Endothelial cell (in vitro differentiated cells): ENCODE data around the gene UBR1. TPM values are rescaled to one million over a fixed set of nuclear protein-coding genes. Genes with fewer than 3 reads are reported as not detected.
"Not testable (repeated sequence)": the region's sequence is repeated elsewhere in the genome, so short reads cannot be mapped to it uniquely, and the experiment has no call there.

Experiments
- DNase-seq: peaks from one replicate; pipeline ENCODE4 v3.0.0; 2021; ENCODE audit warnings: low spot score
- H3K27ac Mint-ChIP-seq: one replicate; pipeline ENCODE4 v1.8.0; 2021; ENCODE audit warnings: mixed read lengths, inconsistent platforms; ENCODE audit not compliant: unreplicated experiment
- H3K27me3 Mint-ChIP-seq: one replicate; pipeline ENCODE4 v1.8.0; 2021; ENCODE audit warnings: mild to moderate bottlenecking, moderate library complexity, mixed read lengths, inconsistent platforms; ENCODE audit not compliant: unreplicated experiment
- H3K36me3 Mint-ChIP-seq: one replicate; pipeline ENCODE4 v1.8.0; 2021; ENCODE audit warnings: mild to moderate bottlenecking, low read depth, mixed read lengths, inconsistent platforms; ENCODE audit not compliant: unreplicated experiment
- H3K4me1 Mint-ChIP-seq: one replicate; pipeline ENCODE4 v1.8.0; 2021; ENCODE audit warnings: mild to moderate bottlenecking, mixed read lengths, inconsistent platforms; ENCODE audit not compliant: unreplicated experiment
- H3K4me3 Mint-ChIP-seq: one replicate; pipeline ENCODE4 v1.8.0; 2021; ENCODE audit warnings: mild to moderate bottlenecking, mixed read lengths, inconsistent platforms; ENCODE audit not compliant: unreplicated experiment
- H3K9me3 Mint-ChIP-seq: one replicate; pipeline ENCODE4 v1.8.0; 2021; ENCODE audit warnings: mixed read lengths, inconsistent platforms; ENCODE audit not compliant: unreplicated experiment
- total RNA-seq: library from RNA; stranded (reverse); fragmentation: NEBNext Ultra II Directional; extraction: Animal tissue kit (Norgen Biotek cat#: 25700); gene quantifications from one replicate; pipeline ENCODE4 v1.2.1, GENCODE V29; 2021; ENCODE audit not compliant: unreplicated experiment
- TF ChIP-seq, protein P1 (sequence below): fragments of 200-600 bp; sonication (generic); IDR thresholded peaks from one replicate; pipeline ENCODE4 v1.5.0; 2021; ENCODE audit warnings: antibody characterized with exemption; ENCODE audit not compliant: unreplicated experiment

Gene UBR1
- total RNA-seq, 1 donor from 2014 or later, result 20.8 TPM

DNA sequence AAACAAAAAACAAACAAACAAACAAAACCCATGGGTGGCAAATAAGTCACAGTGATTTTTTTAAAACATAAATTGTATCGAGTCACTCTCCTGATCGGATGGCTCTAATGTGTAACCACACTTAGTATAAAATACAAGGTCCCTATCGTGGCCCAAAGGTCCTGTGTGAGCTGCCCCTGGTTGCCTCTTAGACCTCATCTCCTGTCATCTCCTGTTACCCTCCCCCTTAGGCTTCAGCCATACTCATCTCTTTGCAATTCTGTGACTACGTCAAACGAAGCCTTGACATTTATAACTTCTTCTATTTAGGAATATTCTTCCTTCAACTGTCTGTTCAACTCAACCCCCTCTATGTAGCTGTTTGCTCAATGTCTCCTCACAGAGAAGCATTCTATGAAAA, 141.4 kb downstream of the UBR1 start:
- peaks cover 2% of the 10 kb centered on the region for H3K27me3 Mint-ChIP-seq
- TF ChIP-seq, protein P1, sequence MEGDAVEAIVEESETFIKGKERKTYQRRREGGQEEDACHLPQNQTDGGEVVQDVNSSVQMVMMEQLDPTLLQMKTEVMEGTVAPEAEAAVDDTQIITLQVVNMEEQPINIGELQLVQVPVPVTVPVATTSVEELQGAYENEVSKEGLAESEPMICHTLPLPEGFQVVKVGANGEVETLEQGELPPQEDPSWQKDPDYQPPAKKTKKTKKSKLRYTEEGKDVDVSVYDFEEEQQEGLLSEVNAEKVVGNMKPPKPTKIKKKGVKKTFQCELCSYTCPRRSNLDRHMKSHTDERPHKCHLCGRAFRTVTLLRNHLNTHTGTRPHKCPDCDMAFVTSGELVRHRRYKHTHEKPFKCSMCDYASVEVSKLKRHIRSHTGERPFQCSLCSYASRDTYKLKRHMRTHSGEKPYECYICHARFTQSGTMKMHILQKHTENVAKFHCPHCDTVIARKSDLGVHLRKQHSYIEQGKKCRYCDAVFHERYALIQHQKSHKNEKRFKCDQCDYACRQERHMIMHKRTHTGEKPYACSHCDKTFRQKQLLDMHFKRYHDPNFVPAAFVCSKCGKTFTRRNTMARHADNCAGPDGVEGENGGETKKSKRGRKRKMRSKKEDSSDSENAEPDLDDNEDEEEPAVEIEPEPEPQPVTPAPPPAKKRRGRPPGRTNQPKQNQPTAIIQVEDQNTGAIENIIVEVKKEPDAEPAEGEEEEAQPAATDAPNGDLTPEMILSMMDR, result no peak
- H3K4me3 Mint-ChIP-seq, result peak overlapping the region; percentile 16
- no peaks in the 10 kb centered on the region for H3K9me3 Mint-ChIP-seq
- no peaks in the 10 kb centered on the region for H3K4me1 Mint-ChIP-seq
- no peak overlapping the region for H3K27ac Mint-ChIP-seq
- DNase-seq, result no peak
- peaks cover 41% of the 10 kb centered on the region for H3K36me3 Mint-ChIP-seq

DNA sequence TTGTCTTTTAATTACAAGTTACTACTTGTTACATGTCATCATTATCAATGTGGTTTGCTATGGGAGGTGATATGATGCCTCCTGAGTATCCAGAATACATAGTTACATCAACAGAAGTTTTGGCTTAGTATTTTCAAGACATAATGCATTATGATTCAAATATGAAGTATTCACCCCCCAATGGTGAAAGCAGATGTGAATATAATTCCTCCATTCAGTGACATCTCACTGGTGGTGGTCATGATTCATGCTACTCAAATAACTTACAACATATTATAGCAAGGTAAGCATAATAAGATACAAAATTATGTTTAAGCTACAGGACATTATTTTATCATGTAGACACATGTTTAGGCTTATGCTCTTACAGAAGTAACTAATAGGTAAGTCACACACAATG, 150.3 kb downstream of the UBR1 start:
- H3K4me3 Mint-ChIP-seq, result no peak overlapping the region
- no peaks in the 10 kb centered on the region for H3K4me1 Mint-ChIP-seq
- H3K27ac Mint-ChIP-seq, result no peak overlapping the region
- H3K9me3 Mint-ChIP-seq, result no peaks in the 10 kb centered on the region
- no peak for DNase-seq
- H3K27me3 Mint-ChIP-seq, result peaks cover 2% of the 10 kb centered on the region
- peaks cover 44% of the 10 kb centered on the region for H3K36me3 Mint-ChIP-seq
- TF ChIP-seq, protein P1, result no peak

DNA sequence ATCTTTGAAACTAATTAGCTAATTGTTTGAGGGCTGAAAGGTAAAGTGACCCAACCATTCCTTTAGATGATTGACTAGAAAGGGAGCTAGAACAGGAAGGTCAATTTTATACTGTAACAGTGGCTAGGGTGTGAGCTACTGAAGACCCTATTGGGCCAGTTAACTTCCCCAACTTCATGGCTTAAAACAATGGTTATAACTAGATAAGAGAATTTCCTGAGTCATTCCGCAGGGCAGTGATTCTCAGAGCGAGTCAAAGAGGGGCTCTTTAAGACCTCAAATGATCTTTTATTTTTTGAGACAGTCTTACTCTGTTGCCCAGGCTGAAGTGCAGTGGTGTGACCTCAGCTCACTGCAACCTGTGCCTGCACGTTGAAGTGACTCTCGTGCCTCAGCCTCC, 151.5 kb downstream of the UBR1 start:
- DNase-seq, result no peak
- peaks cover 2% of the 10 kb centered on the region for H3K27me3 Mint-ChIP-seq
- peaks cover 36% of the 10 kb centered on the region for H3K36me3 Mint-ChIP-seq
- H3K4me1 Mint-ChIP-seq, result no peaks in the 10 kb centered on the region
- H3K27ac Mint-ChIP-seq, result no peak overlapping the region
- H3K4me3 Mint-ChIP-seq, result no peak overlapping the region
- no peaks in the 10 kb centered on the region for H3K9me3 Mint-ChIP-seq
- TF ChIP-seq, protein P1, result no peak

DNA sequence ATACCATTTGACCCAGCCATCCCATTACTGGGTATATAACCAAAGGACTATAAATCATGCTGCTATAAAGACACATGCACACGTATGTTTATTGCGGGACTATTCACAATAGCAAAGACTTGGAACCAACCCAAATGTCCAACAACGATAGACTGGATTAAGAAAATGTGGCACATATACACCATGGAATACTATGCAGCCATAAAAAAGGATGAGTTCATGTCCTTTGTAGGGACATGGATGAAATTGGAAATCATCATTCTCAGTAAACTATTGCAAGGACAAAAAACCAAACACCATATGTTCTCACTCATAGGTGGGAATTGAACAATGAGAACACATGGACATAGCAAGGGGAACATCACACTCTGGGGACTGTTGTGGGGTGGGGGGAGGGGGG, 156.9 kb downstream of the UBR1 start:
- not testable (repeated sequence) for DNase-seq, H3K4me3 Mint-ChIP-seq, H3K27ac Mint-ChIP-seq, H3K9me3 Mint-ChIP-seq, H3K4me1 Mint-ChIP-seq, H3K27me3 Mint-ChIP-seq
- H3K36me3 Mint-ChIP-seq, result peaks cover 24% of the 10 kb centered on the region

DNA sequence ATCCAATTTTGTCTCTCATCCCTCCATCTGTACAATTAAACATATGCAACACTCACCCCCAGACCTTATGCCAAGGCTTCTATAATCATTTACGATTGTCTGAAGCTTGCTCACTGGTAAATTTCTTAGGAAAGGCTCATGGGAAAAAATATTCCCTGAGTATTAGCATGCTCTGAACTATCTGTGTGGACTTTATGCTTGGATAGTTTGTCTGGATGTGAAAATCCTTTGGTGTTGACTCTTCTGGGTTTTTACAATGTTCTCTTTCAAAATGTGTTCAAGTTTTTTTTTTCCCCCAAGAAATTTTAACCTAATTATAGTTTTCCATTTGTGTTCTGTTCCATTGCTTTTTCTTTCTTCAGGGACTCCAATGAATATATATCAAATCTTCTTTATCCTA, 165.3 kb downstream of the UBR1 start:
- H3K4me1 Mint-ChIP-seq, result no peaks in the 10 kb centered on the region
- no peak for DNase-seq
- peaks cover 4% of the 10 kb centered on the region for H3K36me3 Mint-ChIP-seq
- H3K27me3 Mint-ChIP-seq, result no peaks in the 10 kb centered on the region
- no peak overlapping the region for H3K27ac Mint-ChIP-seq
- H3K4me3 Mint-ChIP-seq, result no peak overlapping the region
- TF ChIP-seq, protein P1, result no peak
- no peaks in the 10 kb centered on the region for H3K9me3 Mint-ChIP-seq

DNA sequence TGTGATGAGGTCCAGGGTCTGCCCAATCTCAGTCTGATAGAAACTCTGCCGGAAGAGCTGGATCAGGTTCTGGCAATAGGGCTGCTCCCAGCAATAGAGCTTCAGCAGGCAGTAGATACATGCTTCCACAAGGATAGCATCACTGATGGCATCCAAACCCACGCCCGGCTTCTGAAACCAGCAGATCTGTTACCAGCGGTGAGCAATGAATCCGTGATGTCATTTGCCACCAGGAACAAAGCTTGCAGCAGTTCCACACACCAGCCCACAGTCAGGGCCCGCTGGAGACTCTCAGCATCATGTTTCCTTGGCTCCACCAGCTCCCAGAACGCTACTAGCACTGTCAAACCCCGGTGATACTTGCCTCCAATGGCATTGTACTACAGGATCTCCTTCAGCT, 166.0 kb downstream of the UBR1 start:
- H3K9me3 Mint-ChIP-seq, result no peaks in the 10 kb centered on the region
- DNase-seq, result no peak
- H3K27me3 Mint-ChIP-seq, result no peaks in the 10 kb centered on the region
- no peaks in the 10 kb centered on the region for H3K4me1 Mint-ChIP-seq
- no peak overlapping the region for H3K4me3 Mint-ChIP-seq
- TF ChIP-seq, protein P1, result no peak
- H3K36me3 Mint-ChIP-seq, result peaks cover 4% of the 10 kb centered on the region
- no peak overlapping the region for H3K27ac Mint-ChIP-seq
